H9 (cell line): Measurements from ENCODE around the gene TPRN. TPM values are rescaled to one million over a fixed set of nuclear protein-coding genes. Genes with fewer than 3 reads are reported as not detected.
"Not testable (repeated sequence)": the region's sequence is repeated elsewhere in the genome, so short reads cannot be mapped to it uniquely, and the experiment has no call there.

Source experiments
- DNase-seq: peaks from one replicate; pipeline ENCODE4 v3.0.0-alpha.2; 2017
- H2AFZ ChIP-seq: one replicate; pipeline ENCODE4 v1.6.1; 2013; ENCODE audit warnings: mild to moderate bottlenecking, low read length, control low read depth, moderate library complexity
- H2AK5ac ChIP-seq: 2 replicates; pipeline ENCODE4 v1.6.1; 2013; ENCODE audit warnings: low read length, control low read depth, mixed read lengths; ENCODE audit not compliant: insufficient read length
- H2BK120ac ChIP-seq: one replicate; pipeline ENCODE4 v1.6.1; 2013; ENCODE audit warnings: low read depth, mild to moderate bottlenecking, low read length, control low read depth, inconsistent platforms; ENCODE audit not compliant: poor library complexity, severe bottlenecking
- H2BK12ac ChIP-seq: 2 replicates; pipeline ENCODE4 v1.6.1; 2013; ENCODE audit warnings: low read length, control low read depth, mixed read lengths, low read depth; ENCODE audit not compliant: insufficient read length
- H2BK15ac ChIP-seq: 2 replicates; pipeline ENCODE4 v1.6.1; 2013; ENCODE audit warnings: low read depth, low read length, control low read depth
- H2BK20ac ChIP-seq: one replicate; pipeline ENCODE4 v1.6.1; 2013; ENCODE audit warnings: low read depth, mild to moderate bottlenecking, low read length, control low read depth, inconsistent platforms; ENCODE audit not compliant: poor library complexity, severe bottlenecking
- H2BK5ac ChIP-seq: 2 replicates; pipeline ENCODE4 v1.6.1; 2013; ENCODE audit warnings: low read length, control low read depth, mixed read lengths; ENCODE audit not compliant: insufficient read length
- H3K14ac ChIP-seq: 2 replicates; pipeline ENCODE4 v1.6.1; 2013; ENCODE audit warnings: low read length, control low read depth; ENCODE audit not compliant: insufficient read depth
- H3K18ac ChIP-seq: 2 replicates; pipeline ENCODE4 v1.6.1; 2013; ENCODE audit warnings: low read depth, mild to moderate bottlenecking, mixed read lengths, low read length, control low read depth; ENCODE audit not compliant: insufficient read length
- H3K23ac ChIP-seq: 2 replicates; pipeline ENCODE4 v1.6.1; 2013; ENCODE audit warnings: low read length, control low read depth, mixed read lengths, low read depth; ENCODE audit not compliant: insufficient read length
- H3K23me2 ChIP-seq: 2 replicates; pipeline ENCODE4 v1.6.1; 2013; ENCODE audit warnings: low read depth, mild to moderate bottlenecking, mixed read lengths, low read length, control low read depth; ENCODE audit not compliant: insufficient read length, poor library complexity, severe bottlenecking
- H3K27ac ChIP-seq: 2 replicates; pipeline ENCODE4 v1.5.1; 2013; ENCODE audit warnings: low read length, control low read depth, mixed read lengths, low read depth; ENCODE audit not compliant: insufficient read length
- H3K27me3 ChIP-seq: 2 replicates; pipeline ENCODE4 v1.6.1; 2013; ENCODE audit warnings: low read length, control low read depth, inconsistent platforms; ENCODE audit not compliant: insufficient read depth
- H3K4ac ChIP-seq: 2 replicates; pipeline ENCODE4 v1.6.1; 2013; ENCODE audit warnings: low read depth, mild to moderate bottlenecking, control low read depth, inconsistent platforms, low read length, moderate library complexity
- H3K4me1 ChIP-seq: 2 replicates; pipeline ENCODE4 v1.6.1; 2013; ENCODE audit warnings: low read length, control low read depth, inconsistent platforms; ENCODE audit not compliant: insufficient read depth
- H3K4me2 ChIP-seq: 2 replicates; pipeline ENCODE4 v1.6.1; 2013; ENCODE audit warnings: low read length, control low read depth, mixed read lengths; ENCODE audit not compliant: insufficient read length, insufficient read depth
- H3K56ac ChIP-seq: 2 replicates; pipeline ENCODE4 v1.6.1; 2013; ENCODE audit warnings: low read depth, mild to moderate bottlenecking, mixed read lengths, low read length, control low read depth; ENCODE audit not compliant: insufficient read length
- H3K79me1 ChIP-seq: 2 replicates; pipeline ENCODE4 v1.6.1; 2013; ENCODE audit warnings: low read depth, mild to moderate bottlenecking, moderate library complexity, low read length, control low read depth, inconsistent platforms; ENCODE audit not compliant: insufficient read depth, poor library complexity, severe bottlenecking
- H3K79me2 ChIP-seq: 2 replicates; pipeline ENCODE4 v1.6.1; 2013; ENCODE audit warnings: low read length, control low read depth, inconsistent platforms; ENCODE audit not compliant: insufficient read depth
- H3K9ac ChIP-seq: 2 replicates; pipeline ENCODE4 v1.6.1; 2013; ENCODE audit warnings: low read length, control low read depth, mixed read lengths; ENCODE audit not compliant: insufficient read length; ENCODE audit errors: extremely low read depth
- H3K9me3 ChIP-seq: one replicate; pipeline ENCODE4 v1.6.1; 2013; ENCODE audit warnings: low read depth, low read length, inconsistent platforms; ENCODE audit not compliant: control insufficient read depth
- H3T11ph ChIP-seq: one replicate; pipeline ENCODE4 v1.6.1; 2013; ENCODE audit warnings: mild to moderate bottlenecking, low read length, control low read depth, inconsistent platforms
- H4K20me1 ChIP-seq: one replicate; pipeline ENCODE4 v1.6.1; 2013; ENCODE audit not compliant: control insufficient read depth, insufficient read length, insufficient read depth
- H4K5ac ChIP-seq: 2 replicates; pipeline ENCODE4 v1.6.1; 2013; ENCODE audit warnings: low read depth, mild to moderate bottlenecking, mixed read lengths, low read length, control low read depth; ENCODE audit not compliant: insufficient read length
- H4K8ac ChIP-seq: replicated peaks from 2 replicates; pipeline ENCODE4 v1.6.1; 2013; ENCODE audit warnings: low read length, control low read depth, mixed read lengths, low read depth; ENCODE audit not compliant: insufficient read length
- H4K91ac ChIP-seq: 2 replicates; pipeline ENCODE4 v1.6.1; 2013; ENCODE audit warnings: low read depth, mild to moderate bottlenecking, moderate library complexity, mixed read lengths, low read length, control low read depth; ENCODE audit not compliant: insufficient read length
- H3K27ac Mint-ChIP-seq, 3 experiments: 2 replicates in 2 of 3; 3 replicates in 1 of 3; pipeline ENCODE4 v1.8.0; 2020 to 2021; ENCODE audit warnings: mixed read lengths in 3 of 3, mild to moderate bottlenecking in 1 of 3, moderate library complexity in 1 of 3
- H3K27me3 Mint-ChIP-seq: 2 replicates; pipeline ENCODE4 v1.8.0; 2021; ENCODE audit warnings: low read depth, mild to moderate bottlenecking, moderate library complexity, mixed read lengths
- H3K36me3 Mint-ChIP-seq, 3 experiments: 2 replicates in 2 of 3; 3 replicates in 1 of 3; pipeline ENCODE4 v1.8.0; 2020 to 2021; ENCODE audit warnings: low read depth in 3 of 3, mixed read lengths in 3 of 3; ENCODE audit not compliant: insufficient read depth in 1 of 3
- H3K4me1 Mint-ChIP-seq, 2 experiments: 2 replicates each; pipeline ENCODE4 v1.8.0; 2020; ENCODE audit warnings: mixed read lengths in 2 of 2
- H3K4me3 Mint-ChIP-seq, 2 experiments: 2 replicates in 1 of 2; 3 replicates in 1 of 2; pipeline ENCODE4 v1.8.0; 2020 to 2021; ENCODE audit warnings: mild to moderate bottlenecking in 2 of 2, mixed read lengths in 2 of 2, moderate library complexity in 1 of 2
- H3K9me3 Mint-ChIP-seq, 2 experiments: 2 replicates in 1 of 2; 3 replicates in 1 of 2; pipeline ENCODE4 v1.8.0; 2020; ENCODE audit warnings: mild to moderate bottlenecking in 2 of 2, mixed read lengths in 2 of 2, moderate library complexity in 1 of 2
- WGBS: extraction: QIAGEN DNeasy Blood & Tissue Kit; methylation state at CpG from one replicate; pipeline ENCODE4 v1.1.7; 2013; ENCODE audit warnings: missing lambda C conversion rate, low lambda C conversion rate, mixed read lengths; ENCODE audit not compliant: insufficient read length; ENCODE audit errors: extremely low coverage; 5-methylcytosine and 5-hydroxymethylcytosine counted together
- total RNA-seq: library from RNA; stranded (reverse); gene quantifications from 2 replicates; pipeline ENCODE4 v1.2.1, GENCODE V29; 2021
- TF ChIP-seq, protein P1 (sequence below): fragments of 200-600 bp; sonication (generic); conservative IDR thresholded peaks from 3 replicates; pipeline ENCODE4 v1.8.0; 2021; ENCODE audit warnings: antibody characterized with exemption, mild to moderate bottlenecking

TPRN gene
- total RNA-seq, 1 experiment from 2014 or later = 30.7 TPM

DNA sequence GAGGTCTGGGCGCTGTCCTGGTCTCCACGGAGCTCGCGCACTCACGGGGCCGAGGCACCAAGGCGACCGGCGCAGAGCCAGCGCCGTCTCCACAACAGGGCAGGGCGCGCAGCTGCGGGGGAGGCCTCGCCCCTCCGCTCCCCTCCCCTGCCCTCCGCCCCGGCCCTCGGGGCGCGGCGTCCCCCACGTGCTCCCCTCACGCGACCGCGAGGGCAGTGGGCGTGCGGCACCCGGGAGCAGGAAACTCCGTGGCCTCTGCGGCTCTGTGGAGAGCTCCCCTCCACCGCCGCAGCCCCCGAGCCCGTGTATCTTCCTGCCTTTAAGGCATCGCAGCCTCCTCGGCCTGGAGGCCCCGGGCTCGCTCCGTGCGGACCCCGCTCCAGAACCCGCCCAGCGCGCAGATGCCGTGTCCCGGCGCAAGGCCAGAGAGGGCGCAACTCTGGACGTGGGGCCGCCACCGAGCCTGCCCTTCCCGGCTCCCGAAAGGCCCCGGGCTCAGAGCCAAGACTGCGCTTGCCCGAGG, 39.8 kb upstream of the TPRN start:
- TF ChIP-seq, protein P1, sequence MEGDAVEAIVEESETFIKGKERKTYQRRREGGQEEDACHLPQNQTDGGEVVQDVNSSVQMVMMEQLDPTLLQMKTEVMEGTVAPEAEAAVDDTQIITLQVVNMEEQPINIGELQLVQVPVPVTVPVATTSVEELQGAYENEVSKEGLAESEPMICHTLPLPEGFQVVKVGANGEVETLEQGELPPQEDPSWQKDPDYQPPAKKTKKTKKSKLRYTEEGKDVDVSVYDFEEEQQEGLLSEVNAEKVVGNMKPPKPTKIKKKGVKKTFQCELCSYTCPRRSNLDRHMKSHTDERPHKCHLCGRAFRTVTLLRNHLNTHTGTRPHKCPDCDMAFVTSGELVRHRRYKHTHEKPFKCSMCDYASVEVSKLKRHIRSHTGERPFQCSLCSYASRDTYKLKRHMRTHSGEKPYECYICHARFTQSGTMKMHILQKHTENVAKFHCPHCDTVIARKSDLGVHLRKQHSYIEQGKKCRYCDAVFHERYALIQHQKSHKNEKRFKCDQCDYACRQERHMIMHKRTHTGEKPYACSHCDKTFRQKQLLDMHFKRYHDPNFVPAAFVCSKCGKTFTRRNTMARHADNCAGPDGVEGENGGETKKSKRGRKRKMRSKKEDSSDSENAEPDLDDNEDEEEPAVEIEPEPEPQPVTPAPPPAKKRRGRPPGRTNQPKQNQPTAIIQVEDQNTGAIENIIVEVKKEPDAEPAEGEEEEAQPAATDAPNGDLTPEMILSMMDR = peak; percentile 34; the same call in 1 of the 3 replicates
- peaks cover 3% of the 10 kb centered on the region; the same call in 1 of the 2 replicates for H3K4me1 ChIP-seq
- H4K8ac ChIP-seq = no peak overlapping the region
- H3K4me2 ChIP-seq = peak overlapping the region; percentile 7
- no peak overlapping the region for H3K56ac ChIP-seq
- H2BK15ac ChIP-seq = no peak overlapping the region
- no peak overlapping the region for H3K9ac ChIP-seq
- H3K4ac ChIP-seq = no peak overlapping the region
- H3K23ac ChIP-seq = no peak overlapping the region
- no peak overlapping the region for H2AK5ac ChIP-seq
- H2BK120ac ChIP-seq = no peak overlapping the region
- no peaks in the 10 kb centered on the region for H3K27me3 ChIP-seq
- Mint-ChIP-seq H3K9me3 (no peaks in the 10 kb centered on the region; a peak in 2 of 5 replicates), H3K36me3 (peaks cover 19 to 26% (median 24%) of the 10 kb centered on the region in 3 experiments), H3K27ac (no peak overlapping the region), H3K4me3 (peak overlapping the region; percentile 74 to 86), H3K4me1 (peaks cover 25 to 38% of the 10 kb centered on the region in 2 experiments), H3K27me3 (peaks cover under 1% of the 10 kb centered on the region)
- no peak overlapping the region for H3K27ac ChIP-seq
- H2BK12ac ChIP-seq = no peak overlapping the region
- H4K5ac ChIP-seq = no peak overlapping the region
- no peak overlapping the region for H2AFZ ChIP-seq
- peak overlapping the region; percentile 33 for H3K14ac ChIP-seq
- no peak overlapping the region for H2BK20ac ChIP-seq
- H3K79me1 ChIP-seq = no peaks in the 10 kb centered on the region
- no CpG with 5 or more reads among the region's 58 CpGs for WGBS
- no peaks in the 10 kb centered on the region for H3K79me2 ChIP-seq
- DNase-seq = no peak
- peaks cover 3% of the 10 kb centered on the region for H4K20me1 ChIP-seq
- no peak overlapping the region for H4K91ac ChIP-seq
- H3K18ac ChIP-seq = peak overlapping the region; percentile 14
- no peak overlapping the region for H2BK5ac ChIP-seq
- H3K9me3 ChIP-seq = no peaks in the 10 kb centered on the region
- peaks cover 12% of the 10 kb centered on the region for H3K23me2 ChIP-seq
- H3T11ph ChIP-seq = no peak overlapping the region

DNA sequence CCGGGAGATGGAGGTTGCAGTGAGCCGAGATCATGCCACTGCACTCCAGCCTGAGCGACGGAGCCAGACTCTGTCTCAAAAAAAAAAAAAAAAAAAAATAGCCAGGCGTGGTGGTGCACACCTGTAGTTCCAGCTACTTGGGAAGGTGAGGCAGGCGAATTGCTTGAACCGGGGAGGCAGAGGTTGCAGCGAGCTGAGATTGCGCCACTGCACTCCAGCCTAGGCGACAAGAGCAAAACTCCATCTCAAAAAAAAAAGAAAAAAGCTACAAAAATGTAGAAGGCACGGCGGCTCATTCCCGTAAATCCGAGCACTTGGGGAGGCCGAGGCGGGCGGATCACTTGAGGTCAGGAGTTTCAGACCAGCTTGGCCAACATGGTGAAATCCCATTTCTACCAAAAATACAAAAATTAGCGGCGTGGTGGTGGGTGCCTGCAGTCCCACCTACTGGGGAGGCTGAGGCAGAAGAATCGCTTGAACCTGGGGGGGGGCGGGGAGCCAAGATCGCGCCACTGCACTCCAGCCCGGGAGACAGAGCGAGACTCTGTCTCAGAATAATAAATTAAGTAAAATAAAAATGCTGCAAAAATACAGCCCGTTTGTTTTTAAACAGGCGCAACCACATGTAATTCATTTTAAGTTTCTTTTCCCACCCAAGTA, 39.1 kb upstream of the TPRN start:
- not testable (repeated sequence) for H3K4ac ChIP-seq, H3K4me1 ChIP-seq, H3K27me3 Mint-ChIP-seq, H2BK120ac ChIP-seq, H2BK20ac ChIP-seq, H3T11ph ChIP-seq, H4K20me1 ChIP-seq, H3K23ac ChIP-seq, H3K27ac ChIP-seq, H4K8ac ChIP-seq, H3K27me3 ChIP-seq, H2BK15ac ChIP-seq, H3K79me1 ChIP-seq, H3K9ac ChIP-seq, H3K14ac ChIP-seq, H3K18ac ChIP-seq, H4K5ac ChIP-seq, H4K91ac ChIP-seq, H2AFZ ChIP-seq, H3K9me3 Mint-ChIP-seq, H3K56ac ChIP-seq, H2BK12ac ChIP-seq, H3K9me3 ChIP-seq, H2AK5ac ChIP-seq, DNase-seq, H2BK5ac ChIP-seq, H3K79me2 ChIP-seq
- H3K4me3 Mint-ChIP-seq = peak overlapping the region; percentile 74 to 86
- peaks cover 19 to 26% (median 24%) of the 10 kb centered on the region in 3 experiments for H3K36me3 Mint-ChIP-seq
- H3K27ac Mint-ChIP-seq = peak overlapping the region in 1 of 3 experiments; percentile 53; a peak in 1 of 7 replicates
- H3K4me1 Mint-ChIP-seq = peaks cover 28 to 45% of the 10 kb centered on the region in 2 experiments
- whole genome bisulfite sequencing = no CpG with 5 or more reads among the region's 27 CpGs
- H3K23me2 ChIP-seq = peaks cover 12% of the 10 kb centered on the region
- peak overlapping the region; percentile 7 for H3K4me2 ChIP-seq
